Body of pancreas (tissue), 4 donors: ENCODE results near the gene FECH. TPM values are rescaled to one million over a fixed set of nuclear protein-coding genes. Genes with fewer than 3 reads are reported as not detected.
"Not testable (repeated sequence)": the region's sequence is repeated elsewhere in the genome, so short reads cannot be mapped to it uniquely, and the experiment has no call there.

ENCODE experiments used
- ATAC-seq: fragments of 150-250 bp; one replicate; pipeline ENCODE4 v1.9.1; 2016
- DNase-seq, 4 donors: peaks; one replicate each; pipeline ENCODE4 v3.0.0-alpha.2; 2019
- H3K27ac ChIP-seq, 4 donors: fragments of 200-600 bp; sonication (generic); 1 replicate in 3 of 4; 2 replicates in 1 of 4; pipeline versions ENCODE4 v1.5.1 to v1.6.1; 2016 to 2019; ENCODE audit warnings: mild to moderate bottlenecking in 1 of 4, mixed read lengths in 1 of 4, moderate library complexity in 1 of 4
- H3K27me3 ChIP-seq, 2 donors: fragments of 200-600 bp; sonication (generic); one replicate each; pipeline ENCODE4 v1.6.0; 2016; ENCODE audit warnings: mild to moderate bottlenecking in 1 of 2
- H3K36me3 ChIP-seq, 2 donors: fragments of 200-600 bp; sonication (generic); replicated peaks in 1 of 2; 2 replicates each; pipeline ENCODE4 v1.5.1; 2016; ENCODE audit warnings: low read depth in 2 of 2; ENCODE audit not compliant: insufficient read depth in 1 of 2
- H3K4me1 ChIP-seq: fragments of 200-600 bp; sonication (generic); one replicate; pipeline ENCODE4 v1.6.0; 2016
- H3K4me3 ChIP-seq, 2 donors: fragments of 200-600 bp; sonication (generic); 1 replicate in 1 of 2; 2 replicates in 1 of 2; pipeline ENCODE4 v1.5.1; 2016 to 2019
- H3K9me3 ChIP-seq, 3 donors: fragments of 200-600 bp; sonication (generic); 1 replicate in 2 of 3; 2 replicates in 1 of 3; pipeline ENCODE4 v1.5.1; 2016
- POLR2A ChIP-seq, 3 donors: fragments of 450-650 bp; IDR thresholded peaks; one replicate each; pipeline ENCODE4 v1.6.1; 2016; ENCODE audit warnings: antibody characterized with exemption in 3 of 3, mild to moderate bottlenecking in 2 of 3
- WGBS, 2 donors: methylation state at CpG; one replicate each; pipeline ENCODE4 v1.1.5; 2017; 5-methylcytosine and 5-hydroxymethylcytosine counted together
- intact Hi-C: fragments of 100-400 bp; cut with DNase I; formaldehyde crosslinking; loops from one replicate; pipeline ENCODE4 v1.15.1; 2023
- total RNA-seq, 2 donors: library from RNA; depleted of rRNA; stranded (reverse); fragments of >200 nt; gene quantifications; one replicate each; pipeline ENCODE4 v1.1.0, GENCODE V29; 2016
- TF ChIP-seq, protein P1 (sequence below), 7 experiments: fragments of 450-650 bp in 4 of 7; fragments of 200-600 bp in 3 of 7; sonication (generic) in 3 of 7; IDR thresholded peaks; one replicate each; pipeline ENCODE4 v1.5.1; 2016 to 2019; ENCODE audit warnings: antibody characterized with exemption in 7 of 7

FECH gene
- total RNA-seq, 2 donors from 2014 or later, result 16.8 to 20.0 TPM

GRCh38 chr18:57619876-57620275, 33.4 kb upstream of the FECH start:
- TF ChIP-seq POLR2A (IDR thresholded peaks at IDR 0.05), result no peak
- TF ChIP-seq, protein P1, sequence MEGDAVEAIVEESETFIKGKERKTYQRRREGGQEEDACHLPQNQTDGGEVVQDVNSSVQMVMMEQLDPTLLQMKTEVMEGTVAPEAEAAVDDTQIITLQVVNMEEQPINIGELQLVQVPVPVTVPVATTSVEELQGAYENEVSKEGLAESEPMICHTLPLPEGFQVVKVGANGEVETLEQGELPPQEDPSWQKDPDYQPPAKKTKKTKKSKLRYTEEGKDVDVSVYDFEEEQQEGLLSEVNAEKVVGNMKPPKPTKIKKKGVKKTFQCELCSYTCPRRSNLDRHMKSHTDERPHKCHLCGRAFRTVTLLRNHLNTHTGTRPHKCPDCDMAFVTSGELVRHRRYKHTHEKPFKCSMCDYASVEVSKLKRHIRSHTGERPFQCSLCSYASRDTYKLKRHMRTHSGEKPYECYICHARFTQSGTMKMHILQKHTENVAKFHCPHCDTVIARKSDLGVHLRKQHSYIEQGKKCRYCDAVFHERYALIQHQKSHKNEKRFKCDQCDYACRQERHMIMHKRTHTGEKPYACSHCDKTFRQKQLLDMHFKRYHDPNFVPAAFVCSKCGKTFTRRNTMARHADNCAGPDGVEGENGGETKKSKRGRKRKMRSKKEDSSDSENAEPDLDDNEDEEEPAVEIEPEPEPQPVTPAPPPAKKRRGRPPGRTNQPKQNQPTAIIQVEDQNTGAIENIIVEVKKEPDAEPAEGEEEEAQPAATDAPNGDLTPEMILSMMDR (IDR thresholded peaks at IDR 0.05), result no peak
- H3K4me1 ChIP-seq, result peaks cover 19% of the 10 kb centered on the region
- H3K4me3 ChIP-seq, result no peak overlapping the region
- peaks cover 0 to 7% of the 10 kb centered on the region in 2 donors for H3K36me3 ChIP-seq
- no peak for DNase-seq
- H3K27ac ChIP-seq, result no peak overlapping the region
- intact Hi-C loops, result no loop called here
- ATAC-seq, result no peak
- 74 to 100% methylated on average over 3 of the region's 3 CpGs for WGBS, 2 donors
- H3K9me3 ChIP-seq, result no peaks in the 10 kb centered on the region
- H3K27me3 ChIP-seq, result no peaks in the 10 kb centered on the region

DNA sequence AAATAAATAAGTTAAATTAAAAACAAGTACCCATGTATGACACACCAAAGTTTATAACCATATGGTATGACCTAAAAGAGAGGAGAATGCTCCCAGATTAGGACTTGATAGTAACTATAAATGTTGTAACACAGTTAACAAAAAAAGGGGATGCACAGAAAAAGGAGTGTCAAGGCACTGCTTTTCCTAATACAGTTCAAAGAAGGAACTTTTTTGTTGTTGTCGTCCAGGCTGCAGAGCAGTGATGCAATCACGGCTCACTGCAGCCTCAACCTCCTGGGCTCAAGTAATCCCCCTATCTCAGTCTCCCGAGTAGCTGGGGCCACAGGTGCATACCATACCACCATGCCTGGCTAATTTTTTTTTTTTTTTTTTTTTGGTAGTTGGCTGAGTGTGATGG, 32.4 kb upstream of the FECH start:
- no peak overlapping the region for H3K4me3 ChIP-seq
- WGBS, 2 donors, result 69 to 74% methylated on average over 3 of the region's 3 CpGs
- peaks cover 0 to 7% of the 10 kb centered on the region in 2 donors for H3K36me3 ChIP-seq
- peaks cover 19% of the 10 kb centered on the region for H3K4me1 ChIP-seq
- DNase-seq, result no peak
- TF ChIP-seq, protein P1 (IDR thresholded peaks at IDR 0.05), result no peak
- no peak for TF ChIP-seq POLR2A (IDR thresholded peaks at IDR 0.05)
- no peak overlapping the region for H3K27ac ChIP-seq
- no peaks in the 10 kb centered on the region for H3K27me3 ChIP-seq
- ATAC-seq, result no peak
- H3K9me3 ChIP-seq, result no peaks in the 10 kb centered on the region
- intact Hi-C loops, result no loop called here

GRCh38 chr18:57603871-57604270, 17.4 kb upstream of the FECH start:
- Histone ChIP-seq H3K27ac (no peak overlapping the region), H3K27me3 (no peaks in the 10 kb centered on the region), H3K4me3 (no peak overlapping the region), H3K9me3 (no peaks in the 10 kb centered on the region), H3K36me3 (peaks cover 4 to 44% of the 10 kb centered on the region in 2 donors), H3K4me1 (no peaks in the 10 kb centered on the region)
- DNase-seq (no peak), ATAC-seq (no peak)
- intact Hi-C loops, result no loop called here
- 44 to 71% methylated on average over 1 of the region's 1 CpG for WGBS, 2 donors
- TF ChIP-seq, protein P1 (IDR thresholded peaks at IDR 0.05), result no peak
- TF ChIP-seq POLR2A (IDR thresholded peaks at IDR 0.05), result no peak

DNA sequence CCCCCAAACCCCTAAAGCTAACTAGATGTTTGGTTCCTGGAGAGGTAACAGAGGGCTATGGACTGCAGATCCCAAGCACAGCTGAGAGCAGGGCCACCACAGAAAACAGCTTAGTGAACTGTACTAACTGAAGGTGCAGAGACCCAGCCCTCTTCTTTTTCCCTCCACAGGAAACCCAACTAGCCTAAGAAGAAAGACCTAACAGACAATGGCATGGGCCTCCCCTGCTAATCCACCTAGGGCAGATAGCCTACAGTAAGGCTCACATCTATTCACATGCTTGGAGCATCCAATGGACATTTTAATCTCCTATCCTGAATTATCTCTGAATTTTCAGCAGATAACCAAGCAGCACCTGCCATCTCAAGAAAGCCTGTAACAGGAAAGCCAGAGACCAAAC, 8.8 kb upstream of the FECH start:
- ATAC-seq, result no peak
- TF ChIP-seq, protein P1 (IDR thresholded peaks at IDR 0.05), result no peak
- no peak for TF ChIP-seq POLR2A (IDR thresholded peaks at IDR 0.05)

GRCh38 chr18:57592716-57593115, 6.2 kb upstream of the FECH start:
- H3K9me3 ChIP-seq, H3K4me3 ChIP-seq, H3K27ac ChIP-seq, ATAC-seq, intact Hi-C loops, H3K27me3 ChIP-seq, H3K36me3 ChIP-seq, DNase-seq, H3K4me1 ChIP-seq: not testable (repeated sequence)
- 88 to 91% methylated on average over 4 of the region's 4 CpGs for WGBS, 2 donors

More for the DNA sequence above, 8.8 kb upstream of the FECH start:
- intact Hi-C loops, result no loop called here
- Histone ChIP-seq H3K36me3 (no peaks in the 10 kb centered on the region), H3K27me3 (no peaks in the 10 kb centered on the region), H3K4me1 (no peaks in the 10 kb centered on the region), H3K27ac (no peak overlapping the region), H3K4me3 (no peak overlapping the region), H3K9me3 (no peaks in the 10 kb centered on the region)
- no peak for DNase-seq
